Pericardium fibroblast (primary cell): ENCODE data around the gene KCNT1. TPM values are rescaled to one million over a fixed set of nuclear protein-coding genes. Genes with fewer than 3 reads are reported as not detected.

Source experiments
- total RNA-seq: library from RNA; depleted of rRNA; stranded (reverse); fragments of >200 nt; gene quantifications from 2 replicates; pipeline ENCODE4 v1.2.3, GENCODE V29; 2015

The KCNT1 gene
- not detected in 2 replicates for total RNA-seq

GRCh38 chr9:135701959-135702721 is at the start of gene KCNT1:
KCNT1 (plus strand) TSS chr9:135702185; CDS start chr9:135702259, 74 bp downstream.

GRCh38 chr9:135662758-135663450 is 39.1 kb upstream of the KCNT1 start, which contains the start of gene LCN9:
LCN9 (plus strand) TSS chr9:135663309; CDS start chr9:135663322, 13 bp downstream.

GRCh38 chr9:135699440-135699839 is 2.5 kb upstream of the KCNT1 start, which contains the start of gene SOHLH1:
SOHLH1 (minus strand) TSS chr9:135699481; CDS start chr9:135699467, 14 bp downstream.

Other genes with a start within 250 kb of the KCNT1 start
- gene PPP1R26, start 222.4 kb upstream of the KCNT1 start, total RNA-seq: 9.1 and 11.1 TPM in 2 replicates
- 34.1 and 40.9 TPM in 2 replicates for gene MRPS2, start 201.5 kb upstream of the KCNT1 start, total RNA-seq
- 0.58 TPM in 1 of 2 replicates, not detected in the other for gene LCN1, start 180.7 kb upstream of the KCNT1 start, total RNA-seq
- gene OBP2A, start 156.1 kb upstream of the KCNT1 start, total RNA-seq: not detected in 2 replicates
- gene PAEP, start 140.4 kb upstream of the KCNT1 start, total RNA-seq: 0.77 and 2.7 TPM in 2 replicates
- gene GLT6D1, start 62.6 kb upstream of the KCNT1 start, total RNA-seq: not detected in 2 replicates
- not detected in 2 replicates for gene LCN9, start 38.9 kb upstream of the KCNT1 start, total RNA-seq
- not detected in 2 replicates for gene SOHLH1, start 2.7 kb upstream of the KCNT1 start, total RNA-seq
- 11.9 and 15.2 TPM in 2 replicates for gene CAMSAP1, start 205.4 kb downstream of the KCNT1 start, total RNA-seq